KMS-11 (cell line): ENCODE results near the gene GPR180.

Experiments used
- H2AFZ ChIP-seq: fragments of 200-600 bp; sonication (generic); 2 replicates; pipeline ENCODE4 v1.6.1; 2016; ENCODE audit warnings: antibody characterized with exemption, mixed run types, low read depth
- H3K27ac ChIP-seq: fragments of 200-600 bp; sonication (generic); 2 replicates; pipeline ENCODE4 v1.6.1; 2016; ENCODE audit warnings: mild to moderate bottlenecking, mixed run types
- H3K27me3 ChIP-seq: fragments of 200-600 bp; sonication (generic); 2 replicates; pipeline ENCODE4 v1.6.1; 2017; ENCODE audit warnings: mild to moderate bottlenecking, low read depth, mixed run types, moderate library complexity; ENCODE audit not compliant: insufficient read depth
- H3K36me3 ChIP-seq: fragments of 200-600 bp; sonication (generic); 2 replicates; pipeline ENCODE4 v1.6.1; 2017; ENCODE audit warnings: mild to moderate bottlenecking, mixed run types; ENCODE audit not compliant: insufficient read depth
- H3K4me1 ChIP-seq: fragments of 200-600 bp; sonication (generic); 2 replicates; pipeline ENCODE4 v1.6.1; 2016; ENCODE audit warnings: mild to moderate bottlenecking, low read depth, mixed run types; ENCODE audit not compliant: poor library complexity, severe bottlenecking
- H3K4me2 ChIP-seq: fragments of 200-600 bp; sonication (generic); 2 replicates; pipeline ENCODE4 v1.7.0; 2016; ENCODE audit warnings: mild to moderate bottlenecking, mixed run types
- H3K4me3 ChIP-seq: fragments of 200-600 bp; sonication (generic); IDR thresholded peaks from 2 replicates; pipeline ENCODE4 v1.6.1; 2017; ENCODE audit warnings: low read depth, low read length, mixed read lengths; ENCODE audit not compliant: insufficient read depth
- H3K79me2 ChIP-seq: fragments of 200-600 bp; sonication (generic); 2 replicates; pipeline ENCODE4 v1.6.1; 2016; ENCODE audit warnings: low read depth, mixed run types; ENCODE audit not compliant: insufficient read depth
- H3K9ac ChIP-seq: fragments of 200-600 bp; sonication (generic); 2 replicates; pipeline ENCODE4 v1.6.1; 2016; ENCODE audit warnings: mild to moderate bottlenecking, mixed run types
- H4K20me1 ChIP-seq: fragments of 200-600 bp; sonication (generic); 2 replicates; pipeline ENCODE4 v1.6.1; 2016; ENCODE audit warnings: mild to moderate bottlenecking, mixed run types; ENCODE audit not compliant: insufficient read depth
- TF ChIP-seq, protein P1 (sequence below): fragments of 200-600 bp; sonication (generic); conservative IDR thresholded peaks from 2 replicates; pipeline ENCODE4 v1.6.1; 2017; ENCODE audit warnings: low read depth, mild to moderate bottlenecking, antibody characterized with exemption, low read length, moderate library complexity, mixed read lengths

GPR180 gene

DNA sequence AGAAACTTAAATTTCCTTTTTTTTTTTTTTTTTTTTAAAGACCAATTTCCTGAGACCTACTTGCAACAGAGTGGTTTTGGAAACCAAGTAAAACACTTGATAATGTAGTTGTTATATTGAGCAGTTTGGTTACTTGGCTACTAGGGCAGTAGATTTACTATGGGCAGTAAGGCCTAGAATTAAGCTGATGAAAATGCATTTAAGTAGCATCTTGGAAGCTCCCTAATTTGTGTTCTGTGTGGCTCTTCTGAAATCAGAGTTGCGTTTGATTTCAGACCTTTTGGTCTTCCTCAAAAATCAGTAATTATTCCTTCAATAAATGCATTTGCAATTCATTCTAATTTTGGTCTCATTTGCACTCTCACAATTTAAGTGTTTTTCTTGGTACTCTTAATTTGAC, 810 bp downstream of the GPR180 start:
- no peaks in the 10 kb centered on the region for H3K27me3 ChIP-seq
- peak overlapping the region; percentile 60; the same call in 1 of the 2 replicates for H3K9ac ChIP-seq
- H2AFZ ChIP-seq: peak overlapping the region; percentile 49; the same call in 1 of the 2 replicates
- TF ChIP-seq, protein P1, sequence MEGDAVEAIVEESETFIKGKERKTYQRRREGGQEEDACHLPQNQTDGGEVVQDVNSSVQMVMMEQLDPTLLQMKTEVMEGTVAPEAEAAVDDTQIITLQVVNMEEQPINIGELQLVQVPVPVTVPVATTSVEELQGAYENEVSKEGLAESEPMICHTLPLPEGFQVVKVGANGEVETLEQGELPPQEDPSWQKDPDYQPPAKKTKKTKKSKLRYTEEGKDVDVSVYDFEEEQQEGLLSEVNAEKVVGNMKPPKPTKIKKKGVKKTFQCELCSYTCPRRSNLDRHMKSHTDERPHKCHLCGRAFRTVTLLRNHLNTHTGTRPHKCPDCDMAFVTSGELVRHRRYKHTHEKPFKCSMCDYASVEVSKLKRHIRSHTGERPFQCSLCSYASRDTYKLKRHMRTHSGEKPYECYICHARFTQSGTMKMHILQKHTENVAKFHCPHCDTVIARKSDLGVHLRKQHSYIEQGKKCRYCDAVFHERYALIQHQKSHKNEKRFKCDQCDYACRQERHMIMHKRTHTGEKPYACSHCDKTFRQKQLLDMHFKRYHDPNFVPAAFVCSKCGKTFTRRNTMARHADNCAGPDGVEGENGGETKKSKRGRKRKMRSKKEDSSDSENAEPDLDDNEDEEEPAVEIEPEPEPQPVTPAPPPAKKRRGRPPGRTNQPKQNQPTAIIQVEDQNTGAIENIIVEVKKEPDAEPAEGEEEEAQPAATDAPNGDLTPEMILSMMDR: no peak
- peaks cover 14% of the 10 kb centered on the region for H3K4me1 ChIP-seq
- no peaks in the 10 kb centered on the region for H3K36me3 ChIP-seq
- H3K79me2 ChIP-seq: peaks cover 8% of the 10 kb centered on the region; the same call in 1 of the 2 replicates
- no peak overlapping the region for H3K27ac ChIP-seq
- H3K4me3 ChIP-seq: no peak overlapping the region
- H4K20me1 ChIP-seq: no peaks in the 10 kb centered on the region
- H3K4me2 ChIP-seq: peak overlapping the region; percentile 86

DNA sequence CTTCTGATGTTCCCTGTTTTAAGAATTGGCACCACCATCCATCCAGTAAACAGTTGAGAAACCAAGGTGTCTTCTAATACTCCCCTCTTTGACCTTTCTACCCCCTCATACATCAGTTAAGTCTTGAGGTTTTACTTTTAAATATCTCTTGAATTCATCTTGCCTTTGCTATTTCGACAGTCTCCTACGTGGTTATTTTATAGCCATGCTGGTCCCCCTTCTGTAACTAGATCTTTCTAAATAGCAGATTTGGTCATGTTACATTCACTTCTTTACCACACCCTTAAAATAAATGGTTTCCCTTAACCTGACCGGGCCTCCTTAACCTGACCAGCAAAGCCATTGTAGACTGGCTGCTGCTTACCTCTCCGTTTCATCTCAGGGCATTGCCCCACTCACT, 5.4 kb downstream of the GPR180 start:
- Histone ChIP-seq H3K79me2 (peaks cover 8% of the 10 kb centered on the region; the same call in 1 of the 2 replicates), H3K4me1 (peaks cover 9% of the 10 kb centered on the region), H3K27me3 (no peaks in the 10 kb centered on the region), H3K4me3 (no peak overlapping the region), H3K27ac (no peak overlapping the region), H3K9ac (no peak overlapping the region), H3K4me2 (no peak overlapping the region), H2AFZ (no peak overlapping the region), H3K36me3 (no peaks in the 10 kb centered on the region), H4K20me1 (no peaks in the 10 kb centered on the region)
- TF ChIP-seq, protein P1: no peak

DNA sequence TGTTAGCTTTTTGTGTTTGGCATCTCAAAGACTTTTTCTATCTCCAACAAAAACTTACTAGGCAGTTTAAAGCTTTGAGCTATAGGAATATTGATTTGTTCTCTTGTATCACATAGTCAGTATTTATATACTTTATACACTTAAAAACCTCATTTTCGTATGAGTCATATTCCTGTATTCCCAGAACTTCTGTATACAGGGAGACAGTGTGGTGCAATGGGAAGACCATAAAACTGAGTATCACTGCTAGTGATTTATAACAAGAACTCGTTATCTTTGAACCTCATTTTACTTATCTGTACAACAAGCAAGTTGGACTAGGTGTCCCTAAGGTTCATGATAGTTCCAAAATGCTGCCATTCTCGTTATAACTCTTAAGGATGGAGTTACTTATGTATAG, 6.3 kb downstream of the GPR180 start:
- H2AFZ ChIP-seq: no peak overlapping the region
- no peak overlapping the region for H3K4me2 ChIP-seq
- H3K9ac ChIP-seq: no peak overlapping the region
- no peak overlapping the region for H3K27ac ChIP-seq
- TF ChIP-seq, protein P1: no peak
- no peaks in the 10 kb centered on the region for H4K20me1 ChIP-seq
- peaks cover 5% of the 10 kb centered on the region for H3K4me1 ChIP-seq
- no peak overlapping the region for H3K4me3 ChIP-seq
- H3K36me3 ChIP-seq: no peaks in the 10 kb centered on the region
- H3K79me2 ChIP-seq: peaks cover 3% of the 10 kb centered on the region; the same call in 1 of the 2 replicates
- H3K27me3 ChIP-seq: no peaks in the 10 kb centered on the region

DNA sequence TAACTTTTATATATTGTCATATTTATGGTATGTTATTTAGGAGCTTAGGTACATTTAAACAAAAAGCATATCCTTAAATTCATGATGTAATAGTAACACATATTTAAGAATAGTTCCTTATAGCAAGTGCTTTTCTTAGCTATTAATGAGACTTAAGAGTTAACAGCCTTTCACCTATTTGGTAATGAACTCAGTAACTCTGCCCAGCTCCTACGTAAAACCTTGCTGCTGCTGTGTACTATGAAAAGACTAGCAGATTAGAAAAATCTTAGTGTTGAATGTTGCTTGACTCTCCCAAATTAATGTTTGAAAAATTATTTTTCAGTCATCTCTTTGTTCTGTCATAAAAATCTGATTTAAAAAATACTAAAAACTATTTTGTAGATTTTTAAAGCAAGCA, 6.9 kb downstream of the GPR180 start:
- Histone ChIP-seq H3K27me3 (no peaks in the 10 kb centered on the region), H3K9ac (no peak overlapping the region), H3K4me1 (no peaks in the 10 kb centered on the region), H3K36me3 (no peaks in the 10 kb centered on the region), H2AFZ (no peak overlapping the region), H4K20me1 (no peaks in the 10 kb centered on the region), H3K4me2 (no peak overlapping the region), H3K4me3 (no peak overlapping the region), H3K79me2 (no peaks in the 10 kb centered on the region), H3K27ac (no peak overlapping the region)
- TF ChIP-seq, protein P1: no peak
